Measurements from ENCODE around the gene TRIM49D1.

DNA sequence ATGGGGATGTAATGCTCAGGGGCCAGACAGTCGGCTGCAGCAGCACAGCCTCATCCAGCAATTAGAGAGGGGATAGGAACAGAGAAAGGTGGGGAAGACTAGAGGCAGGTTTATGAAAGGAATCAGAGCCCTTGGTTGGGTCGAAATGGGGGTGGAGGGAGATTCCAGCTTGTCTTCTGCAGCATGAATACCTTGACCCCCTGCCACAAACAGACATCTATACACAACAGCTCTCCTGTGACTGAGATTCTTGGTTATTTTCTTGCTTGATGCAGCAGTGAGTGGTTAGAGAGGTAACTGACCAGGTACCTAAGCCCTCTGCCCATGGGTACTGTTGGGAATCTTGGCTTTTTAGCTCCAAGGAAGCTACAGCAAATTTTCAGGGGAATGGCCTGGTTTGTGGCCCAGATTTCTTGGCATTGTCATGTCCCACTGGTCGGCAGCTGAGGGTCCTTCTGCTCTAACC is at the start of gene TRIM49D1:
- TF ChIP-seq POLR2A (IDR thresholded peaks at IDR 0.05) (no peak), CTCF (IDR thresholded peaks at IDR 0.05 in 8 of 11, conservative IDR thresholded peaks at IDR 0.05 in 3 of 11) (no peak), POLR2AphosphoS5 (IDR thresholded peaks at IDR 0.05) (no peak)
